ENCODE data around the gene RHOG. TPM values are rescaled to one million over a fixed set of nuclear protein-coding genes. Genes with fewer than 3 reads are reported as not detected.

The RHOG gene
- total RNA-seq = 27.3 and 40.2 TPM in 2 replicates

DNA sequence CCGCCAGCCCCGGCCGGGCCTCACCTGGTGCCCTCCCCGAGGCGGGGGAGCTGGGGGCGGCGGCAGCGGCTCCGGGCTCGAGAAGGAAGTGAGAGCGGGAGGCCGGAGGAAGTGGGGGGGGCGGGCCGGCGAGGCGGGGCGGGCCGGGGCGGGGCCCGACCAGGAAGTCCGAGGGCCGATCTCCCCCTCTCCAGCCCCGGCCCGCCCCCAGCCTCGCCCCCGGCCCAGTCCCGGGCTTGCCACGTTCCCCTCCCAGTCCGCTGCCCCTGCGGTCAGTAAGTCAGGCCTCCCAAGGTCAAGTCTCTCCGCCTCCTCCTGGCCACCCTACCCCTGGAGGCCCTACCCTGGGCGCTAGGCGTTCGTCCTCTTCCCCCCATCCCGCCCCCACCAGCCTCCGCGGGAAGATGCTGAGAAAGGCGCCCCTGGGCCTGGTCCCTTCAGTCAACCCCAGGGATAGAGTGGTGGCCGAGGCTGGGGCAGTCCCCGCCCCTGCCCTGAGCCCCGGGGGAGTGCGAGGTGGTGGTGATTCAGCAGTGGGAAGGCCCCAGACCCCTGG is at the start of gene RHOG:
Gene RHOG (minus strand): TSS at position 90 of the 556 bp plus-strand sequence. CDS start 12,821 bp downstream, outside the sequence.

DNA sequence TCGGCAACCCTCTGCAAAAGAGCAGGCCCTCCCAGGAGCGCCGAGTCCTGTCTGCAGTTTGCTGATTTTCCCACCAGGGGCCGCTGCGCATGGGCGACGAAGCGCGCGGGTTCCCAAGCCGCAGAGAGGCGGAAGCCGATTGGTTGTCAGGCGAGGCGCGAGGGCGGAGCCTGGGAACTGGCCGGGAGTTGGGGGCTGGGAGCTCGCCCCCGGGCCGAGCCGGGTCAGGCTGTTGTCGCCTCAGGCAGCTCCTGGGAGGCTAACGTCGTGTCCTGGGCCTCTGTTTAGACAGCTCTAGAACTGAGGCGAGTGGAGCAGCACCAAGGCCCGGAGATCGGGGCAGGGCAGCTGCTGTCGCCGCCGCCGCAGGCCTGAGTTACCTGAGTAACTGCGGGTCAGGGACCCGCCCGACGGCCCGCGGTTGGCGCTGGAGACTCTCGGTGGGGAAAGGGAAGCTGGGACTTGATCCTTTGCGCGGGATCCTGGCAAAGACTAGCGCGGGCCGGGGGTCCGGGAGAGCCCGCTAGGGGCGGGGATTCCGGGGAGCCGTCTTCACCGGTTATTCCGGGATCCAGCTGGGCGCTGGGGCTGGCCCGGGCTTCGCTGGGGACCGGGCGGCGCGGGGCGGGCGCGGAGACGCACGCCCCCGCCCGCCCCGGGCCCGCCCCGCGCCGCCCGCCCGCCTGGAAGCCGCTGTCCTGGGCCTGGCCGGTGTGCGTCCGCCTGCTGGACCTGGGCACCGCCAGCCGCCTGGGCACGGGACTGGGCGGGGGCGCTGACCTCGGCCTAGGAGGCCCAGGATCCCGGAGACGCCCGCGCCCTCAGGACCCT is 14.4 kb upstream of the RHOG start, which contains the start of gene STIM1:
Gene STIM1 (plus strand): TSS at position 688 of the 831 bp plus-strand sequence. CDS start 607 bp downstream, outside the sequence.

DNA sequence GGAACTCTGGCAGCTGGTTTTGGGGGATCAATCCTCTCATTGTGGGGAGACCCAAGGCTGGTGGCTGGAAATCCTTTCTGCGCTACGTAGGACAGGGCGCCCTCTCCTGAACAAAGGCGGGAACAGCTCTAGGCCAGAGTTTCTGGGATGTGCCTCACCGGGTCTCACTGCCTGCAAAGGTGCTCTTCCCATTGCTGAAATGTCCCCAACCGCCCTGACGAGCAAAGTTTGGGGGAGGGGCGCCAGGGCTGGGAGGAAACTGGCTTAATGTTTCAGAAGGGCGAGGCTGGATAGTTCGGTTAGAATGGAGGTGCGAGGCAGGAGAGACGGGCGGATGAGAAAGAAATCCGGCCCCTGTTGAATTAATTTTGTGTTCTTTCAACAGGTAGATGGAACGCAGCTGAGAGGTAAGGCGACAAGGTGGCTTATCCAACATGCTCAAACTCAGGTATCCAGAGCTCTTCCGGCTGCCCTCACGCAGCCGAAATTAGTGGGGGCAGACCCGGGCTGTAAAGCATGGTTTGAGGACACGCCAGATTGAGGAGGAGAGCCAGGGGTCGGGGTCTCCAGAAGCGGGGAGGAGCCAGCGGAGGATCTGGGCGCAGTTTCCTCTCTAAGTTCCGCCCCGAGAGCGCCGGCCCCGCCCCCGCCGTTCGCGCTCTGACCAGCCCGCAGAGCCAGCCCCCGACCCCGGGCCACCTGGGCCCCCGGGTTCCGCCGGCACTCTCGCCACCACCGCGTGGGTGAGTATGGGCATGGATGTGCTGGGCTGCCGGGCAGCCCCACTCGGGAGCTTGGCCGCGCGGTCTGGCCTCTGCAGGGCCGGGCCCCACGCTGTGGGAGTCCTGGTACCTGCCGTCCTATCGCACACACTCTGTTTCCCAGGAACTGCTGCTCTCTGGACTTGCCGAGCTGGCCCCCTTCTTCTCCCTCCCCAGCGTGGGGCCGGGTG is 32.6 kb downstream of the RHOG start, which contains the start of gene PGAP2:
Gene PGAP2 (plus strand): TSS at position 652 of the 952 bp plus-strand sequence. CDS start 2,700 bp downstream, outside the sequence.

DNA sequence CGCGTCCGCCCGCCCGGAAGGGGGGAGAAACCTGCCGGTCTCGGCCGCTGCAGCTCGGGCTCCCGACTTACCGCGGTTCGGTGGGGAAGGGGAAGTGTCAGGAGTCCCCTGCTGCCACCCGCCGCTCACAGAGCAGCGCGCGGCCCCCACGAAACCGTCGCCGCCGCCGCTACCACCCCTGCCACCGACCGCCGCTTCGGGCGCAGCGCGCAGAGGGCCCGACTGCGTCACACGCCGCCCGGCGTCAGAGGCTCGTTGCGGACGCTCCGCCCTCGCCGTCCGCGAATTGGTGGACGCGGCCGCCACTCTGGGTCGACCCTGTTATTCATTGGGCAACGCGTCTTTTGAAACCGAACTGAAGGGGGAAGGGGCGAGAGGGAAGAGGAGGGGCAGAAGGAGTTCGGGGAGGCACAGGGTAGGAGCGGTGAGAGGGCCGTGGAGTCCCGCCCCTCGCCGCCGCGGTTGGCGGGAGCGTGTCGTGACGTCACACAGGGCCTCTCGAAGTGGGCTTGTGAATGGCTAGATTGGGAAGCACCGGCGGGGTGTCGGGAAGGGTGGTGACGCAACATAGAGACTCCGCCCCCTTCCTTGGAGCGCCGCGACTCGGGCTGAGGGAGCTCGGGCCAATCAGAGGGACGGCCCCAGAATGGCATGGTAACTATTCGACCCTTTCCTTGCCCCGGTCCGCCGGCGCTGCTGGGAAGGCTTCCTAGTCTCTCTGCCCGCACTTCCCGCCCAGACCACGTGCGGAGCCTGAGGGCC is 43.2 kb downstream of the RHOG start, which contains the start of gene NUP98:
Gene NUP98 (minus strand): TSS at position 226 of the 762 bp plus-strand sequence. CDS start 15,437 bp downstream, outside the sequence.

Other genes starting within 250 kb of the RHOG start
- 0.52 and 6.8 TPM in 2 replicates for gene ART5, start 199.0 kb downstream of the RHOG start, total RNA-seq
- gene ART1, start 195.8 kb downstream of the RHOG start, total RNA-seq = not detected in 2 replicates
- 0.39 and 0.48 TPM in 2 replicates for gene CHRNA10, start 169.6 kb downstream of the RHOG start, total RNA-seq
- 48.6 and 75.4 TPM in 2 replicates for gene NUP98, start 43.4 kb downstream of the RHOG start, total RNA-seq
- 10.9 and 14.6 TPM in 2 replicates for gene PGAP2, start 32.4 kb downstream of the RHOG start, total RNA-seq
- gene STIM1, start 14.7 kb upstream of the RHOG start, total RNA-seq = 14.6 and 19.0 TPM in 2 replicates

Data from epithelial cell of alveolus of lung (primary cell).